ENCODE data around the gene FAM120AOS. TPM values are rescaled to one million over a fixed set of nuclear protein-coding genes. Genes with fewer than 3 reads are reported as not detected.

The FAM120AOS gene
- total RNA-seq, 1 donor from 2014 or later, result 24.8 TPM

GRCh38 chr9:93467462-93467861, 14.1 kb upstream of the FAM120AOS start:
- no peak for DNase-seq (ENCODE audit: low read depth in 2 of 2)

GRCh38 chr9:93467062-93467416, 13.7 kb upstream of the FAM120AOS start:
- DNase-seq (ENCODE audit: low read depth in 2 of 2), result no peak

GRCh38 chr9:93466416-93467061, 13.2 kb upstream of the FAM120AOS start:
- no peak for DNase-seq (ENCODE audit: low read depth in 2 of 2)

- no peak for DNase-seq (ENCODE audit: low read depth in 2 of 2)
These were observed 12.5 kb upstream of the FAM120AOS start for GRCh38 chr9:93465855-93466254.

GRCh38 chr9:93464876-93465275, 11.5 kb upstream of the FAM120AOS start:
- no peak for DNase-seq (ENCODE audit: low read depth in 2 of 2)

- no peak for DNase-seq (ENCODE audit: low read depth in 2 of 2)
These were observed 11.0 kb upstream of the FAM120AOS start for GRCh38 chr9:93464395-93464794.

GRCh38 chr9:93463638-93464248, 10.4 kb upstream of the FAM120AOS start:
- no peak for DNase-seq (ENCODE audit: low read depth in 2 of 2)

- DNase-seq (ENCODE audit: low read depth in 2 of 2), result no peak
These were observed 8.4 kb upstream of the FAM120AOS start for GRCh38 chr9:93461821-93462220.

GRCh38 chr9:93461414-93461743, 8.0 kb upstream of the FAM120AOS start:
- DNase-seq (ENCODE audit: low read depth in 2 of 2), result no peak

- no peak for DNase-seq (ENCODE audit: low read depth in 2 of 2)
These were observed 7.5 kb upstream of the FAM120AOS start for GRCh38 chr9:93460689-93461413.

GRCh38 chr9:93459432-93459847, 6.1 kb upstream of the FAM120AOS start:
- no peak for DNase-seq (ENCODE audit: low read depth in 2 of 2)

- DNase-seq (ENCODE audit: low read depth in 2 of 2), result no peak
These were observed 5.3 kb upstream of the FAM120AOS start for GRCh38 chr9:93458712-93459111.

- no peak for DNase-seq (ENCODE audit: low read depth in 2 of 2)
These were observed 3.6 kb upstream of the FAM120AOS start for GRCh38 chr9:93457006-93457405.

GRCh38 chr9:93456504-93456903, 3.1 kb upstream of the FAM120AOS start:
- no peak for DNase-seq (ENCODE audit: low read depth in 2 of 2)

- DNase-seq (ENCODE audit: low read depth in 2 of 2), result no peak
These were observed 2.6 kb upstream of the FAM120AOS start for GRCh38 chr9:93456022-93456421.

GRCh38 chr9:93452710-93453046, 703 bp downstream of the FAM120AOS start:
- peak in 1 of 2 donors; percentile 30 for DNase-seq (ENCODE audit: low read depth in 2 of 2)

- peak in 1 of 2 donors; percentile 60 for DNase-seq (ENCODE audit: low read depth in 2 of 2)
These were observed 1.3 kb downstream of the FAM120AOS start for GRCh38 chr9:93451849-93452709.

GRCh38 chr9:93450945-93451815, 2.2 kb downstream of the FAM120AOS start, which contains the start of gene FAM120A:
TSS of gene FAM120A (plus strand) at chr9:93451685. CDS start at chr9:93451916, 231 bp downstream.
- peak in 1 of 2 donors; percentile 83 for DNase-seq (ENCODE audit: low read depth in 2 of 2)

GRCh38 chr9:93447655-93448054, 5.7 kb downstream of the FAM120AOS start:
- no peak for DNase-seq (ENCODE audit: low read depth in 2 of 2)

GRCh38 chr9:93446073-93446472, 7.3 kb downstream of the FAM120AOS start:
- DNase-seq (ENCODE audit: low read depth in 2 of 2), result no peak
